ENCODE measurements around the gene RBBP8NL. TPM values are rescaled to one million over a fixed set of nuclear protein-coding genes. Genes with fewer than 3 reads are reported as not detected.

RBBP8NL gene
- total and polyA plus RNA-seq, 2 experiments from 2014 or later: 0.10 to 1.1 TPM

DNA sequence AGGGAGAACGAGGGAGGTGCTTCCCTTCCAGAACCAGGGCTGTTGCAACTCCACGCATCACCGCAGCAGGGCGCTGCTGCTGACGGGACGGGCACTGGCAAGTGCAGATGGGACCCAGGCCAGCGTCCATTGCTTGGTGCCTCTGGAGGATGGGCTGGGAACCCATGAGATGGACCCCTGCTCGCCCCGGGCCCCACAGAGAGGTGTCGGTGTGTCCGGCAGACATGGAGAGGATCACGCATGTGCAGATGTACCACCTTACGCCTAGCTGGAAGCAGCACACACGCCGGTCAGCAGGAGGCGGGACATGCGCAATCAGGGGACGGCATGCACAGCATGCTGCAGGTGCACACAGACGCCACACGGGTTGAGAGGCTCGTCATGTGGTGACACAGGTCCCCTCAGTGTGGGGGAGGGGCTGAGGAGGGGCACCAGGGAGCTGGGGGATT lies 26.0 kb downstream of the RBBP8NL start:
- ATAC-seq: peak; percentile 64
- Histone ChIP-seq H3K4me2 (no peak overlapping the region), H3K79me2 (replicated peaks; ENCODE audit: insufficient read depth) (no peaks in the 10 kb centered on the region), H2AFZ (no peak overlapping the region), H3K4me1 (ENCODE audit: insufficient read depth) (no peaks in the 10 kb centered on the region; the same call in 1 of the 2 replicates), H3K27ac (ENCODE audit: low read depth) (no peak overlapping the region), H3K36me3 (ENCODE audit: insufficient read depth) (no peaks in the 10 kb centered on the region), H3F3A (replicated peaks; ENCODE audit: low read depth) (no peaks in the 10 kb centered on the region), H3K27me3 (ENCODE audit: insufficient read depth) (no peaks in the 10 kb centered on the region), H3K4me3 (no peak overlapping the region), H3K9me2 (ENCODE audit: insufficient read depth) (no peaks in the 10 kb centered on the region), H4K20me1 (replicated peaks; ENCODE audit: insufficient read depth) (no peaks in the 10 kb centered on the region; the same call in none of the 2 replicates)
- peak; percentile 78 for DNase-seq (ENCODE audit: low spot score)
- Mint-ChIP-seq H3K4me1 (peaks cover 17% of the 10 kb centered on the region), H3K9me3 (peaks cover 4% of the 10 kb centered on the region; the same call in 2 of the 3 replicates), H3K36me3 (ENCODE audit: low read depth) (peaks cover 14% of the 10 kb centered on the region), H3K4me3 (no peak overlapping the region), H3K27ac (no peak overlapping the region), H3K27me3 (ENCODE audit: insufficient read depth, low read depth, poor library complexity) (peaks cover 7% of the 10 kb centered on the region)
- TF ChIP-seq, protein P1, sequence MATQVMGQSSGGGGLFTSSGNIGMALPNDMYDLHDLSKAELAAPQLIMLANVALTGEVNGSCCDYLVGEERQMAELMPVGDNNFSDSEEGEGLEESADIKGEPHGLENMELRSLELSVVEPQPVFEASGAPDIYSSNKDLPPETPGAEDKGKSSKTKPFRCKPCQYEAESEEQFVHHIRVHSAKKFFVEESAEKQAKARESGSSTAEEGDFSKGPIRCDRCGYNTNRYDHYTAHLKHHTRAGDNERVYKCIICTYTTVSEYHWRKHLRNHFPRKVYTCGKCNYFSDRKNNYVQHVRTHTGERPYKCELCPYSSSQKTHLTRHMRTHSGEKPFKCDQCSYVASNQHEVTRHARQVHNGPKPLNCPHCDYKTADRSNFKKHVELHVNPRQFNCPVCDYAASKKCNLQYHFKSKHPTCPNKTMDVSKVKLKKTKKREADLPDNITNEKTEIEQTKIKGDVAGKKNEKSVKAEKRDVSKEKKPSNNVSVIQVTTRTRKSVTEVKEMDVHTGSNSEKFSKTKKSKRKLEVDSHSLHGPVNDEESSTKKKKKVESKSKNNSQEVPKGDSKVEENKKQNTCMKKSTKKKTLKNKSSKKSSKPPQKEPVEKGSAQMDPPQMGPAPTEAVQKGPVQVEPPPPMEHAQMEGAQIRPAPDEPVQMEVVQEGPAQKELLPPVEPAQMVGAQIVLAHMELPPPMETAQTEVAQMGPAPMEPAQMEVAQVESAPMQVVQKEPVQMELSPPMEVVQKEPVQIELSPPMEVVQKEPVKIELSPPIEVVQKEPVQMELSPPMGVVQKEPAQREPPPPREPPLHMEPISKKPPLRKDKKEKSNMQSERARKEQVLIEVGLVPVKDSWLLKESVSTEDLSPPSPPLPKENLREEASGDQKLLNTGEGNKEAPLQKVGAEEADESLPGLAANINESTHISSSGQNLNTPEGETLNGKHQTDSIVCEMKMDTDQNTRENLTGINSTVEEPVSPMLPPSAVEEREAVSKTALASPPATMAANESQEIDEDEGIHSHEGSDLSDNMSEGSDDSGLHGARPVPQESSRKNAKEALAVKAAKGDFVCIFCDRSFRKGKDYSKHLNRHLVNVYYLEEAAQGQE (IDR thresholded peaks at IDR 0.05; ENCODE audit: unreplicated experiment): no peak
- no peak for TF ChIP-seq POLR2AphosphoS5 (IDR thresholded peaks at IDR 0.05; ENCODE audit: low read depth)
- no peak for TF ChIP-seq JUNB (IDR thresholded peaks at IDR 0.05; ENCODE audit: unreplicated experiment)
- TF ChIP-seq EZH2phosphoT487 (IDR thresholded peaks at IDR 0.05; ENCODE audit: unreplicated experiment): no peak
- TF ChIP-seq, protein P2, sequence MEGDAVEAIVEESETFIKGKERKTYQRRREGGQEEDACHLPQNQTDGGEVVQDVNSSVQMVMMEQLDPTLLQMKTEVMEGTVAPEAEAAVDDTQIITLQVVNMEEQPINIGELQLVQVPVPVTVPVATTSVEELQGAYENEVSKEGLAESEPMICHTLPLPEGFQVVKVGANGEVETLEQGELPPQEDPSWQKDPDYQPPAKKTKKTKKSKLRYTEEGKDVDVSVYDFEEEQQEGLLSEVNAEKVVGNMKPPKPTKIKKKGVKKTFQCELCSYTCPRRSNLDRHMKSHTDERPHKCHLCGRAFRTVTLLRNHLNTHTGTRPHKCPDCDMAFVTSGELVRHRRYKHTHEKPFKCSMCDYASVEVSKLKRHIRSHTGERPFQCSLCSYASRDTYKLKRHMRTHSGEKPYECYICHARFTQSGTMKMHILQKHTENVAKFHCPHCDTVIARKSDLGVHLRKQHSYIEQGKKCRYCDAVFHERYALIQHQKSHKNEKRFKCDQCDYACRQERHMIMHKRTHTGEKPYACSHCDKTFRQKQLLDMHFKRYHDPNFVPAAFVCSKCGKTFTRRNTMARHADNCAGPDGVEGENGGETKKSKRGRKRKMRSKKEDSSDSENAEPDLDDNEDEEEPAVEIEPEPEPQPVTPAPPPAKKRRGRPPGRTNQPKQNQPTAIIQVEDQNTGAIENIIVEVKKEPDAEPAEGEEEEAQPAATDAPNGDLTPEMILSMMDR (conservative IDR thresholded peaks at IDR 0.05; ENCODE audit: low read depth in 2 of 2): peak; percentile 60 to 75
- TF ChIP-seq CREB1 (CRISPR knock-in tag; IDR thresholded peaks at IDR 0.05; ENCODE audit: low read depth): no peak
- TF ChIP-seq EZH2 (IDR thresholded peaks at IDR 0.05; ENCODE audit: low read depth, unreplicated experiment): no peak
- TF ChIP-seq, protein P3, sequence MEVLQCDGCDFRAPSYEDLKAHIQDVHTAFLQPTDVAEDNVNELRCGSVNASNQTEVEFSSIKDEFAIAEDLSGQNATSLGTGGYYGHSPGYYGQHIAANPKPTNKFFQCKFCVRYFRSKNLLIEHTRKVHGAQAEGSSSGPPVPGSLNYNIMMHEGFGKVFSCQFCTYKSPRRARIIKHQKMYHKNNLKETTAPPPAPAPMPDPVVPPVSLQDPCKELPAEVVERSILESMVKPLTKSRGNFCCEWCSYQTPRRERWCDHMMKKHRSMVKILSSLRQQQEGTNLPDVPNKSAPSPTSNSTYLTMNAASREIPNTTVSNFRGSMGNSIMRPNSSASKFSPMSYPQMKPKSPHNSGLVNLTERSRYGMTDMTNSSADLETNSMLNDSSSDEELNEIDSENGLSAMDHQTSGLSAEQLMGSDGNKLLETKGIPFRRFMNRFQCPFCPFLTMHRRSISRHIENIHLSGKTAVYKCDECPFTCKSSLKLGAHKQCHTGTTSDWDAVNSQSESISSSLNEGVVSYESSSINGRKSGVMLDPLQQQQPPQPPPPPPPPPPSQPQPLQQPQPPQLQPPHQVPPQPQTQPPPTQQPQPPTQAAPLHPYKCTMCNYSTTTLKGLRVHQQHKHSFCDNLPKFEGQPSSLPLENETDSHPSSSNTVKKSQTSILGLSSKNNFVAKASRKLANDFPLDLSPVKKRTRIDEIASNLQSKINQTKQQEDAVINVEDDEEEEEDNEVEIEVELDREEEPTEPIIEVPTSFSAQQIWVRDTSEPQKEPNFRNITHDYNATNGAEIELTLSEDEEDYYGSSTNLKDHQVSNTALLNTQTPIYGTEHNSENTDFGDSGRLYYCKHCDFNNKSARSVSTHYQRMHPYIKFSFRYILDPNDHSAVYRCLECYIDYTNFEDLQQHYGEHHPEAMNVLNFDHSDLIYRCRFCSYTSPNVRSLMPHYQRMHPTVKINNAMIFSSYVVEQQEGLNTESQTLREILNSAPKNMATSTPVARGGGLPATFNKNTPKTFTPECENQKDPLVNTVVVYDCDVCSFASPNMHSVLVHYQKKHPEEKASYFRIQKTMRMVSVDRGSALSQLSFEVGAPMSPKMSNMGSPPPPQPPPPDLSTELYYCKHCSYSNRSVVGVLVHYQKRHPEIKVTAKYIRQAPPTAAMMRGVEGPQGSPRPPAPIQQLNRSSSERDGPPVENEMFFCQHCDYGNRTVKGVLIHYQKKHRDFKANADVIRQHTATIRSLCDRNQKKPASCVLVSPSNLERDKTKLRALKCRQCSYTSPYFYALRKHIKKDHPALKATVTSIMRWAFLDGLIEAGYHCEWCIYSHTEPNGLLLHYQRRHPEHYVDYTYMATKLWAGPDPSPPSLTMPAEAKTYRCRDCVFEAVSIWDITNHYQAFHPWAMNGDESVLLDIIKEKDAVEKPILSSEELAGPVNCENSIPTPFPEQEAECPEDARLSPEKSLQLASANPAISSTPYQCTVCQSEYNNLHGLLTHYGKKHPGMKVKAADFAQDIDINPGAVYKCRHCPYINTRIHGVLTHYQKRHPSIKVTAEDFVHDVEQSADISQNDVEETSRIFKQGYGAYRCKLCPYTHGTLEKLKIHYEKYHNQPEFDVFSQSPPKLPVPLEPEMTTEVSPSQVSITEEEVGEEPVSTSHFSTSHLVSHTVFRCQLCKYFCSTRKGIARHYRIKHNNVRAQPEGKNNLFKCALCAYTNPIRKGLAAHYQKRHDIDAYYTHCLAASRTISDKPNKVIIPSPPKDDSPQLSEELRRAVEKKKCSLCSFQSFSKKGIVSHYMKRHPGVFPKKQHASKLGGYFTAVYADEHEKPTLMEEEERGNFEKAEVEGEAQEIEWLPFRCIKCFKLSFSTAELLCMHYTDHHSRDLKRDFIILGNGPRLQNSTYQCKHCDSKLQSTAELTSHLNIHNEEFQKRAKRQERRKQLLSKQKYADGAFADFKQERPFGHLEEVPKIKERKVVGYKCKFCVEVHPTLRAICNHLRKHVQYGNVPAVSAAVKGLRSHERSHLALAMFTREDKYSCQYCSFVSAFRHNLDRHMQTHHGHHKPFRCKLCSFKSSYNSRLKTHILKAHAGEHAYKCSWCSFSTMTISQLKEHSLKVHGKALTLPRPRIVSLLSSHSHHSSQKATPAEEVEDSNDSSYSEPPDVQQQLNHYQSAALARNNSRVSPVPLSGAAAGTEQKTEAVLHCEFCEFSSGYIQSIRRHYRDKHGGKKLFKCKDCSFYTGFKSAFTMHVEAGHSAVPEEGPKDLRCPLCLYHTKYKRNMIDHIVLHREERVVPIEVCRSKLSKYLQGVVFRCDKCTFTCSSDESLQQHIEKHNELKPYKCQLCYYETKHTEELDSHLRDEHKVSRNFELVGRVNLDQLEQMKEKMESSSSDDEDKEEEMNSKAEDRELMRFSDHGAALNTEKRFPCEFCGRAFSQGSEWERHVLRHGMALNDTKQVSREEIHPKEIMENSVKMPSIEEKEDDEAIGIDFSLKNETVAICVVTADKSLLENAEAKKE (CRISPR knock-in tag; IDR thresholded peaks at IDR 0.05): no peak
- no peak for TF ChIP-seq STAT1 (IDR thresholded peaks at IDR 0.05; ENCODE audit: unreplicated experiment)

Data from GM23338 (cell line).